Stimulated activated CD8-positive, alpha-beta memory T cell treated with anti-CD3 and anti-CD28 coated beads, Interleukin-4, amount 100 ng/mL, for 1 hour (primary cell): ENCODE measurements around the gene DEF6.
A peak's percentile ranks its signal among the peaks of the same experiment; 100 is the strongest.
"Not testable (repeated sequence)": the region's sequence is repeated elsewhere in the genome, so short reads cannot be mapped to it uniquely, and the experiment has no call there.

Experiments used
- DNase-seq, 2 donors: peaks; one replicate each; pipeline ENCODE4 v3.0.0-alpha.2; 2020; ENCODE audit warnings: low read depth in 2 of 2, low spot score in 1 of 2

Gene DEF6

GRCh38 chr6:35309611-35310264, 12.1 kb downstream of the DEF6 start:
- no peak for DNase-seq

DNA sequence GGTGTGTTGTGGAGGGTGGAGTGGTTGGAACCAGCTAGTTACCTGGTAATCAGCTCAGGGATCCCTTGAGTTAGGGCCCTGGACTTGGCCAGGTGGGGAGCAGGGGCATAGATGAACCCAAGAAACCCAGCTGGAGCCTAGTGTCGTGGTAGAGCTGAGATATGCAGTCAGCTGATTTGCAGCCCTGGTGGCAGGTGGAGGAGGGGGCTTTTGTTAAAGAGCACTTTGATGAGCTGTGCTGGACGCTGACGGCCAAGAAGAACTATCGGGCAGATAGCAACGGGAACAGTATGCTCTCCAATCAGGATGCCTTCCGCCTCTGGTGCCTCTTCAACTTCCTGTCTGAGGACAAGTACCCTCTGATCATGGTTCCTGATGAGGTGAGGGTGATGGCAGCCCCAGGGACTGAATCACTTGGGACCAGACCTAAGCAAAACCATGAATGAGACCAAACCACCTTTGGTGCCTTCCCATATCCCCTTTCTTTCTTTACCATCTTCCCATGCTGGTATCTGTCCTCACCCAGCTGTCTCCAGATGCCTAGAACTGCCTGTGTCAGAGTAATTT, 12.7 kb downstream of the DEF6 start:
- DNase-seq, result no peak

- DNase-seq, result no peak
Measured at GRCh38 chr6:35311390-35312075, 13.9 kb downstream of the DEF6 start.

GRCh38 chr6:35312076-35312800, 14.6 kb downstream of the DEF6 start:
- DNase-seq, result no peak

DNA sequence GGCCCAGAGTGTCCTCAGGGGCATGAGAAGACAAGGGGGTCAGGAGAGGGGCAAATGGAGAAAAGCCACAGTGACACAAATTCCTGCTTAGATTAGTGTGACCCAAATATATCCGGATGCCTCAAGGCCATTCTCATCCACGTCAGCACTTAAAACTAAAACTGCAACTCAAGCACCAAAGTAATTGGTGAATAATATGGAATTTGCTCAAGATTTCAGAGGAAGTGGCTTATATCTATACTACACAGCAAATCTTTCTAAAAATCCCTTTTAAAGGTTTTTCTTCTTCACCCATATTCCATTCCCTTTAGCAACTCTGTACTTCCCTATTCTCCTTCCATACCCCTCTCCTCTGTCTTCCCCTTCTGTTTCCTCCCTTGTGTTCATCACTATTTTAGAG, 15.2 kb downstream of the DEF6 start:
- DNase-seq, result no peak

DNA sequence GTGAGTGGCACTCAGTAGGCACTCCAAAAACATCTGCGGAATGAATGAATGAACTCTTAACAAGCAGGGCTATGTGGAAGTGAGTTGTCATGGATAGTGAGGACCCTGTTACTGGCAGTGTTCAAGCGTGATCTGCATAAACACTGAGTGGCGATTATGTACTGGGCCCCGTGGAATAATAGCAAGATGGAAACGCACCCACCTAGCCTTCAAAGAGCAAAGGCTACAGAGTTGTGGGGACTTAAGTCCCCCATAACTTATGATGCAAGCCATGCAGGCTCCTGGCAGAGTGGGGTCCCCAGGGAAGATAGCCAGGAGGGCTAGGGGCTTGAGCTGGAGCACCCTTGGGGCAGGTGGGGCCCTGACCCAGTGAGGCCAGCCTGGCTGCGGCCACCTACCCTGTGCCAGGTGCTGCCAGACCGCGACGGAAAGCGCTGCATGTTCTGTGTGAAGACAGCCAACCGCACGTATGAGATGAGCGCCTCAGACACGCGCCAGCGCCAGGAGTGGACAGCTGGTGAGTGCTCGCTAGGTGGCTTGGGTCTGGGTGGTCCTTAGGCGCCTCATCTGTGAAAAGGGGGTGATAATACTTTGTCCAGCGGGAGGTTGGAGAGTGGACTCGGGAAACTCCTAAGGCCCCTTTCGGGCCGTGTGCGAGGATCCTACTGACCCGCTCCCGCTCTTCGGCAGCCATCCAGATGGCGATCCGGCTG, 20.0 kb downstream of the DEF6 start:
- DNase-seq, result no peak

- no peak for DNase-seq
Measured at GRCh38 chr6:35318196-35319171, 20.9 kb downstream of the DEF6 start.

DNA sequence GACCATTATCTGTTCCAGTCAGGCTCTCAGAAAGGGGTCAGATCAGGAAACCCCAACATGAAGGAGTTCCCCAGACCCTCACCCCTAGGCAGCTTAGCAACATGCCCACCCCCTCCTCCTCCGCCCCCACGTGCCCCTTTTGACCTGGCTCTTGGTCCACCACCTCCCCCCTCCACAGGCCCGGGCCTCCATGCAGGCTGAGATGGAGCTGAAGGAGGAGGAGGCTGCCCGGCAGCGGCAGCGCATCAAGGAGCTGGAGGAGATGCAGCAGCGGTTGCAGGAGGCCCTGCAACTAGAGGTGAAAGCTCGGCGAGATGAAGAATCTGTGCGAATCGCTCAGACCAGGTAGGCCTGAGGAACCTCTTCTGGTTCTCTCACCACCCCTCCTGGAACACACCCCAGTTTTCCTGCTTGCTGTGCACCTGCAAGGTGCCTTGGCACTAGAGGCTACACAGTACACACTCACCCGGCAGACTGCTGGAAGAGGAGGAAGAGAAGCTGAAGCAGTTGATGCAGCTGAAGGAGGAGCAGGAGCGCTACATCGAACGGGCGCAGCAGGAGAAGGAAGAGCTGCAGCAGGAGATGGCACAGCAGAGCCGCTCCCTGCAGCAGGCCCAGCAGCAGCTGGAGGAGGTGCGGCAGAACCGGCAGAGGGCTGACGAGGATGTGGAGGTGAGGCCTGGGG, 21.9 kb downstream of the DEF6 start:
- no peak for DNase-seq

DNA sequence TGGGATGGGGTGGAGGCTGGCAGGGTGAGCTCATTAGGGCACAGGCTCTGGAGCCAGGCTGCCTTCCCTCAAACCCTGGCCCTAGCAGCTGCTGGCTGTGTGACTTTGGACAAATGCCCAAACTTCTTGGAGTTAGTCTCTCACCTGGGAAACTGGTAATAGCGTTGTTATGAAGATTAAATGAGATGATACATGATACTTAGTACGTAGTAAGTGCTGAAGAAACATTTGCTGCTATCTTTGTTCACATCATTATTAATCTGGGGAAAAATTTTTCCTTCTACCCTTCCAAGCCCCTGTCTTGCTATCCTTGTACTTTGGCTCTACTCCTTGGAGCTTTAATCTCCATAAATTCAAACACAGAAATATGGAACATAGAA, 22.4 kb downstream of the DEF6 start:
- DNase-seq, result no peak

DNA sequence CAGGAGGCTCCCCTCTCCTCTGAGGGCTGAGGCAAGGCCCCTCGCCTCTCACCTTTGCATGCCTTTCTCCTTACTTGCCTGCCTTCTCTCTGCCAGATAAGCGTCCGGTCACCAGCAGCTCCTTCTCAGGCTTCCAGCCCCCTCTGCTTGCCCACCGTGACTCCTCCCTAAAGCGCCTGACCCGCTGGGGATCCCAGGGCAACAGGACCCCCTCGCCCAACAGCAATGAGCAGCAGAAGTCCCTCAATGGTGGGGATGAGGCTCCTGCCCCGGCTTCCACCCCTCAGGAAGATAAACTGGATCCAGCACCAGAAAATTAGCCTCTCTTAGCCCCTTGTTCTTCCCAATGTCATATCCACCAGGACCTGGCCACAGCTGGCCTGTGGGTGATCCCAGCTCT, 23.5 kb downstream of the DEF6 start:
- no peak for DNase-seq

DNA sequence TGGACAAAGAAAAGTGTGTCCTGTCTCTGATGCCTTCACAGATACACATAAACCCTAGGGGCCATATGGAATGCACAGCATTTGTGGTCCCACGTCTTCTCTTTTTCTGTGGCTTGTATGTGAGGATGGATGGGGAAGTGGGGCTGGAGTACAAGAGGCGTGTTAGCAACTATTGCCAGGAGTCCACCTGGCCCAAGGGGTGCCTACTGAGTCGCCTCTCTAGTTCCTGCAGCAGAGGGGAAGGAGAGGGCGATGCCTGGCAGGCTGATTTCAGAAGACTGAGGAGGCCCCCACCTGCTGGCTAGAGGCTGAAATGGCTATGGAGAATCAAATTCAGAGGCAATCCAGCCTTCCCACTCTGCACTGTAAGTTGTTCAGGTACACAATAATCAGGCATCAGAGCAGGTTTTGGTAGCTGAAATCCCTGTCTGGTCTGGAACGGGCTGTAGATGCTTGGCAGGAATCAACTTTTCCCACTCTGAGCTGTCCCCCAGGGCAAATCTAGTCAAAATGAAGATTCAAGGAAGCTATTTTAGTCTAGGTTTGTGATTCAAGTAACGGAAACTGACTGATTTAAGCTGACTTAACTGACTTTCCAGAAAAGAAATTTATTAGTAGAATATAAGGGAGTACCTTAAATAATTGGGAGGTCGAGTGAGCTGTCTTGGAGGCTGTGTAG, 29.9 kb downstream of the DEF6 start:
- DNase-seq, result peak; percentile 34 to 65

GRCh38 chr6:35328108-35328723, 30.6 kb downstream of the DEF6 start:
- no peak for DNase-seq

GRCh38 chr6:35328965-35329364, 31.3 kb downstream of the DEF6 start:
- not testable (repeated sequence) for DNase-seq

GRCh38 chr6:35330541-35331119, 33.0 kb downstream of the DEF6 start:
- no peak for DNase-seq

DNA sequence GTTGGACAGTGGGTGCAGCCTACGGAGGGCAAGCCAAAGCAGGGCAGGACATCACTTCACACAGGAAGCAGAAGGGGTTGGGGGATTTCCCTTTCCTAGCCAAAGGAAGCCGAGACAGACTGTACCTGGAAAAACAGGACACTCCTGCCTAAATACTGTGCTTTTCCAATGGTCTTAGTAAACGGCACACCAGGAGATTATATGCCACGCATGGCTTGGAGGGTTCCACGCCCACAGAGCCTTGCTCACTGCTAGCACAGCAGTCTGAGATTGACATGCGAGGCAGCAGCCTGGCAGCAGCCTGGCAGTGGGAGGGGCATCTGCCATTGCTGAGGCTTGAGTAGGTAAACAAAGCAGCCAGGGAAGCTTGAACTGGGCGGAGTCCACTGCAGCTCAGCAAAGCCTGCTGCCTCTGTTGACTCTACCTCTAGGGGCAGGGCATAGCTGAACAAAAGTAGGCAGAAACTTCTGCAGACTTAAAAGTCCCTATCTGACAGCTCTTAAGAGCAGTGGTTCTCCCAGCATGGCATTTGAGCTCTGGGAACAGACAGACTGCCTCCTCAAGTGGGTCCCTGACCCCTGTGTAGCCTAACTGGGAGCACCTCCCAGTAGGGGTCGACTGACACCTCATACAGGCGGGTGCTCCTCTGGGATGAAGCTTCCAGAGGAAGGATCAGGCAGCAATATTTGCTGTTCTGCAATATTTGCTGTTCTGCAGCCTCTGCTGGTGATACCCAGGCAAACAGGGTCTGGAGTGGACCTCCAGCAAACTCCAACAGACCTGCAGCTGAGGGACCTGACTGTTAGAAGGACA, 34.7 kb downstream of the DEF6 start:
- DNase-seq, result peak in 1 of 2 donors; percentile 35

DNA sequence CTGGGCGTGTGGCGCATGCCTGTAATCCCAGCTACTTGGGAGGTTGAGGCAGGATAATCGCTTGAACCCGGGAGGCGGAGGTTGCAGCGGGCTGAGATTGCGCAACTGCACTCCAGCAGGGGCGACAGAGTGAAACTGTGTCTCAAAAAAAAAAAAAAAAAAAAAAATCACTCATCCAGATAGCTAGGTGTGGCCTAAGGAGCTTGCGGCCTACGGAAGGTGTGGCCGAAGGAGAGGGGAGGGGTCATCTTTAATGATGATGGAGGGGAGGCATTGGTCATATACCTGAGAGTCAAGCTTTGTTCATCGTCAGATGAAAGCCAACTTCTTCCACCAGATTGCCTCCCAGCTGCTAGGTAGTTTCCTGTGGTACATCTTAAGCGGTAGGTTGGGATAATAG, 43.9 kb downstream of the DEF6 start:
- no peak for DNase-seq
